ENCODE measurements around the gene KCNH1.

- no peak for TF ChIP-seq EZH2phosphoT487 (IDR thresholded peaks at IDR 0.05; ENCODE audit: insufficient read depth, low read depth)
- no peak for TF ChIP-seq EZH2 (IDR thresholded peaks at IDR 0.05; ENCODE audit: insufficient read depth, poor library complexity, severe bottlenecking)
These were observed 470.0 kb downstream of the KCNH1 start for GRCh38 chr1:210663730-210664573.

Data from GM23248 (cell line).